HL-60/S4 treated with phorbol 12-myristate 13-acetate at 8.2 ng/mL for 4 days and 3 days (cell line): ENCODE measurements around the gene SOAT1.

Source experiments
- in situ Hi-C: fragments of 300-500 bp; cut with MboI; formaldehyde crosslinking; loops from 2 replicates; pipeline ENCODE4 v1.15.0; 2022; ENCODE audit warnings: low sequenced_read_pairs

The SOAT1 gene

GRCh38 chr1:179303200-179303785, 9.7 kb downstream of the SOAT1 start:
- in situ Hi-C loops, result no loop called here

- in situ Hi-C loops, result no loop called here
These were observed 11.9 kb downstream of the SOAT1 start for GRCh38 chr1:179305450-179305849.

- in situ Hi-C loops, result no loop called here
These were observed 16.7 kb downstream of the SOAT1 start for GRCh38 chr1:179310291-179310690.

- in situ Hi-C loops, result no loop called here
These were observed 17.1 kb downstream of the SOAT1 start for GRCh38 chr1:179310721-179311120.

- in situ Hi-C loops, result no loop called here
These were observed 17.6 kb downstream of the SOAT1 start for GRCh38 chr1:179311149-179311700.

GRCh38 chr1:179313004-179313403, 19.4 kb downstream of the SOAT1 start:
- in situ Hi-C loops, result no loop called here

- in situ Hi-C loops, result no loop called here
These were observed 21.3 kb downstream of the SOAT1 start for GRCh38 chr1:179314928-179315327.

- in situ Hi-C loops, result no loop called here
These were observed 24.9 kb downstream of the SOAT1 start for GRCh38 chr1:179318491-179318890.

- in situ Hi-C loops, result no loop called here
These were observed 28.1 kb downstream of the SOAT1 start for GRCh38 chr1:179321533-179322216.

- in situ Hi-C loops, result no loop called here
These were observed 29.0 kb downstream of the SOAT1 start for GRCh38 chr1:179322557-179322956.

- in situ Hi-C loops, result no loop called here
These were observed 29.8 kb downstream of the SOAT1 start for GRCh38 chr1:179323436-179323835.

GRCh38 chr1:179325836-179326235, 32.2 kb downstream of the SOAT1 start:
- in situ Hi-C loops, result no loop called here

GRCh38 chr1:179326746-179327145, 33.1 kb downstream of the SOAT1 start:
- in situ Hi-C loops, result no loop called here

GRCh38 chr1:179327196-179327595, 33.6 kb downstream of the SOAT1 start:
- in situ Hi-C loops, result no loop called here

GRCh38 chr1:179327679-179328078, 34.1 kb downstream of the SOAT1 start:
- in situ Hi-C loops, result no loop called here

- in situ Hi-C loops, result no loop called here
These were observed 36.3 kb downstream of the SOAT1 start for GRCh38 chr1:179329862-179330261.

- in situ Hi-C loops, result no loop called here
These were observed 40.8 kb downstream of the SOAT1 start for GRCh38 chr1:179334440-179334839.

GRCh38 chr1:179337288-179337687, 43.7 kb downstream of the SOAT1 start:
- in situ Hi-C loops, result no loop called here

- in situ Hi-C loops, result no loop called here
These were observed 44.5 kb downstream of the SOAT1 start for GRCh38 chr1:179337942-179338560.

- in situ Hi-C loops, result no loop called here
These were observed 47.3 kb downstream of the SOAT1 start for GRCh38 chr1:179340918-179341317.

GRCh38 chr1:179341943-179342547, 48.4 kb downstream of the SOAT1 start:
- in situ Hi-C loops, result no loop called here
